HEK293 (cell line): ENCODE results near the gene WDR18.

Experiments
- CTCF ChIA-PET: fragments of 350-600 bp; formaldehyde crosslinking; extraction: SDS; loops from one replicate; lab custom pipeline; 2021; ENCODE audit warnings: antibody characterized with exemption; lab: Yijun Ruan, JAX
- POLR2A ChIA-PET: fragments of 300-600 bp; formaldehyde crosslinking; extraction: SDS; loops from one replicate; lab custom pipeline; 2020; ENCODE audit warnings: antibody characterized with exemption, inconsistent platforms; lab: Yijun Ruan, JAX
- H3K27ac ChIP-seq: fragments of 200-500 bp; sonication (Bioruptor generic); 2 replicates; pipeline ENCODE4 v1.5.1; 2014; ENCODE audit warnings: low read depth, low read length, control low read depth, inconsistent platforms; ENCODE audit errors: extremely low read depth
- H3K36me3 ChIP-seq, 2 experiments: fragments of 200-500 bp in 1 of 2; sonication (Bioruptor generic) in 1 of 2; 1 replicate in 1 of 2; 2 replicates in 1 of 2; pipeline ENCODE4 v1.5.1; 2014 to 2017; ENCODE audit warnings: inconsistent platforms in 2 of 2, low read length in 2 of 2; ENCODE audit not compliant: control insufficient read depth in 2 of 2, insufficient read depth in 1 of 2
- H3K4me1 ChIP-seq: fragments of 200-500 bp; sonication (Bioruptor generic); 2 replicates; pipeline ENCODE4 v1.5.1; 2014; ENCODE audit warnings: mild to moderate bottlenecking, low read length, inconsistent platforms; ENCODE audit not compliant: control insufficient read depth, insufficient read depth
- H3K4me3 ChIP-seq: 2 replicates; pipeline ENCODE4 v1.5.1; 2011; ENCODE audit warnings: low read depth, mild to moderate bottlenecking, control low read depth, low read length, moderate library complexity
- H3K9me3 ChIP-seq: fragments of 200-500 bp; sonication (Bioruptor generic); 2 replicates; pipeline ENCODE4 v1.5.1; 2014; ENCODE audit warnings: low read depth, low read length, inconsistent platforms; ENCODE audit not compliant: control insufficient read depth, insufficient read depth
- EGR2 ChIP-seq: fragments of 450-650 bp; formaldehyde crosslinking; IDR thresholded peaks from 2 replicates; pipeline ENCODE4 v1.5.1; 2016; ENCODE audit warnings: low read depth, missing biosample characterization, missing genetic modification characterization
- GLIS1 ChIP-seq: fragments of 450-650 bp; formaldehyde crosslinking; IDR thresholded peaks from 2 replicates; pipeline ENCODE4 v1.5.1; 2016; ENCODE audit warnings: missing biosample characterization, missing genetic modification characterization
- HIC1 ChIP-seq: fragments of 450-650 bp; formaldehyde crosslinking; IDR thresholded peaks from 2 replicates; pipeline ENCODE4 v1.5.1; 2016; ENCODE audit warnings: missing biosample characterization, missing genetic modification characterization
- KLF17 ChIP-seq: fragments of 450-650 bp; formaldehyde crosslinking; IDR thresholded peaks from 2 replicates; pipeline ENCODE4 v1.5.1; 2016; ENCODE audit warnings: missing biosample characterization, missing genetic modification characterization
- KLF8 ChIP-seq: fragments of 450-650 bp; formaldehyde crosslinking; IDR thresholded peaks from 2 replicates; pipeline ENCODE4 v1.5.1; 2016; ENCODE audit warnings: missing biosample characterization, missing genetic modification characterization
- KLF9 ChIP-seq: fragments of 450-650 bp; formaldehyde crosslinking; IDR thresholded peaks from 2 replicates; pipeline ENCODE4 v1.5.1; 2016; ENCODE audit warnings: missing biosample characterization, missing genetic modification characterization, low read depth
- MYNN ChIP-seq: fragments of 450-650 bp; formaldehyde crosslinking; IDR thresholded peaks from 2 replicates; pipeline ENCODE4 v1.5.1; 2016; ENCODE audit warnings: missing biosample characterization, missing genetic modification characterization, borderline replicate concordance
- SCRT1 ChIP-seq: fragments of 450-650 bp; formaldehyde crosslinking; IDR thresholded peaks from 2 replicates; pipeline ENCODE4 v1.5.1; 2016; ENCODE audit warnings: missing biosample characterization, missing genetic modification characterization, borderline replicate concordance
- SP2 ChIP-seq: fragments of 450-650 bp; formaldehyde crosslinking; IDR thresholded peaks from 2 replicates; pipeline ENCODE4 v1.5.1; 2016; ENCODE audit warnings: missing biosample characterization, missing genetic modification characterization
- SP7 ChIP-seq: fragments of 450-650 bp; formaldehyde crosslinking; IDR thresholded peaks from 2 replicates; pipeline ENCODE4 v1.5.1; 2016; ENCODE audit warnings: missing biosample characterization, missing genetic modification characterization
- ZBTB20 ChIP-seq: fragments of 450-650 bp; formaldehyde crosslinking; IDR thresholded peaks from 2 replicates; pipeline ENCODE4 v1.5.1; 2016; ENCODE audit warnings: missing biosample characterization, missing genetic modification characterization
- ZBTB26 ChIP-seq: fragments of 450-650 bp; formaldehyde crosslinking; optimal IDR thresholded peaks from 2 replicates; pipeline ENCODE3; 2016; ENCODE audit warnings: missing biosample characterization, mild to moderate bottlenecking, missing genetic modification characterization
- ZBTB48 ChIP-seq: fragments of 450-650 bp; formaldehyde crosslinking; IDR thresholded peaks from 2 replicates; pipeline ENCODE4 v1.5.1; 2016; ENCODE audit warnings: missing biosample characterization, missing genetic modification characterization
- ZBTB6 ChIP-seq: fragments of 450-650 bp; formaldehyde crosslinking; IDR thresholded peaks from 2 replicates; pipeline ENCODE4 v1.5.1; 2017; ENCODE audit warnings: missing biosample characterization, missing genetic modification characterization
- ZFP3 ChIP-seq: fragments of 450-650 bp; formaldehyde crosslinking; IDR thresholded peaks from 2 replicates; pipeline ENCODE4 v1.5.1; 2016; ENCODE audit warnings: low read depth, missing biosample characterization, missing genetic modification characterization
- ZNF132 ChIP-seq: fragments of 450-650 bp; formaldehyde crosslinking; IDR thresholded peaks from 2 replicates; pipeline ENCODE4 v1.5.1; 2017; ENCODE audit warnings: missing biosample characterization, missing genetic modification characterization, borderline replicate concordance
- ZNF146 ChIP-seq: fragments of 450-650 bp; formaldehyde crosslinking; IDR thresholded peaks from 2 replicates; pipeline ENCODE4 v1.5.1; 2016; ENCODE audit warnings: missing biosample characterization, missing genetic modification characterization
- ZNF26 ChIP-seq: fragments of 450-650 bp; formaldehyde crosslinking; IDR thresholded peaks from 2 replicates; pipeline ENCODE4 v1.5.1; 2016; ENCODE audit warnings: missing biosample characterization, missing genetic modification characterization
- ZNF324 ChIP-seq: fragments of 450-650 bp; formaldehyde crosslinking; IDR thresholded peaks from 2 replicates; pipeline ENCODE4 v1.5.1; 2016; ENCODE audit warnings: missing biosample characterization, missing genetic modification characterization
- ZNF404 ChIP-seq: fragments of 450-650 bp; formaldehyde crosslinking; IDR thresholded peaks from 2 replicates; pipeline ENCODE4 v1.5.1; 2017; ENCODE audit warnings: missing biosample characterization, missing genetic modification characterization
- ZNF76 ChIP-seq: fragments of 450-650 bp; formaldehyde crosslinking; IDR thresholded peaks from 2 replicates; pipeline ENCODE4; 2016; ENCODE audit warnings: low read depth, missing biosample characterization, missing genetic modification characterization, borderline replicate concordance
- ZNF792 ChIP-seq: fragments of 450-650 bp; formaldehyde crosslinking; IDR thresholded peaks from 2 replicates; pipeline ENCODE4 v1.5.1; 2016; ENCODE audit warnings: missing biosample characterization, missing genetic modification characterization

Gene WDR18

GRCh38 chr19:1008268-1009040 is 24.3 kb downstream of the WDR18 start:
- peaks cover 0 to 35% of the 10 kb centered on the region in 2 experiments; a peak in 1 of 3 replicates for H3K36me3 ChIP-seq
- TF ChIP-seq KLF8 = peak; percentile 82
- TF ChIP-seq HIC1 (tag by site-specific recombination) = peak; percentile 65
- 0 out of 2 replicates have a peak, but pooled peaks have one; percentile 6 for TF ChIP-seq EGR2
- peak; percentile 98 for TF ChIP-seq ZFP3
- TF ChIP-seq SP2 (tag by site-specific recombination) = no peak
- TF ChIP-seq SP7 (tag by site-specific recombination) = no peak
- TF ChIP-seq, all 188 proteins: peak for 4
- POLR2A ChIA-PET = interaction anchor here (0.5 kb wide), 1 partner anchor 17 kb away, joined by 3 read pairs; no protein-coding TSS in a partner anchor
- CTCF ChIA-PET = no interaction called here
- no peaks in the 10 kb centered on the region for H3K9me3 ChIP-seq
- H3K4me1 ChIP-seq = no peaks in the 10 kb centered on the region
- no peak overlapping the region for H3K4me3 ChIP-seq
- H3K27ac ChIP-seq = no peak overlapping the region

GRCh38 chr19:1009041-1009980 is 25.2 kb downstream of the WDR18 start:
- H3K4me1 ChIP-seq = no peaks in the 10 kb centered on the region
- POLR2A ChIA-PET = interaction anchor here (0.5 to 1.6 kb wide), 2 partner anchors 18 to 30 kb away, joined by 3 to 4 read pairs; partner anchors contain the start of gene ABCA7
- CTCF ChIA-PET = no interaction called here
- no peak overlapping the region for H3K27ac ChIP-seq
- no peaks in the 10 kb centered on the region for H3K9me3 ChIP-seq
- H3K36me3 ChIP-seq = peaks cover 0 to 44% of the 10 kb centered on the region in 2 experiments; a peak in 1 of 3 replicates
- no peak overlapping the region for H3K4me3 ChIP-seq
- TF ChIP-seq ZNF324 (tag by site-specific recombination) (no peak), ZNF792 (tag by site-specific recombination) (no peak), ZBTB48 (no peak), MYNN (tag by site-specific recombination) (no peak), ZBTB26 (tag by site-specific recombination) (no peak), ZBTB6 (tag by site-specific recombination) (no peak), KLF17 (tag by site-specific recombination) (no peak), KLF9 (tag by site-specific recombination) (no peak), ZNF132 (tag by site-specific recombination) (no peak), ZNF146 (tag by site-specific recombination) (no peak), SCRT1 (tag by site-specific recombination) (no peak), ZNF76 (tag by site-specific recombination) (no peak), GLIS1 (tag by site-specific recombination) (no peak), ZBTB20 (tag by site-specific recombination) (no peak), KLF8 (peak; percentile 74), ZNF404 (tag by site-specific recombination) (no peak), ZNF26 (no peak), HIC1 (tag by site-specific recombination) (peak; percentile 65; the same call in 1 of the 2 replicates)
